ENCODE results near the gene KRT36.

- TF ChIP-seq, protein P1, sequence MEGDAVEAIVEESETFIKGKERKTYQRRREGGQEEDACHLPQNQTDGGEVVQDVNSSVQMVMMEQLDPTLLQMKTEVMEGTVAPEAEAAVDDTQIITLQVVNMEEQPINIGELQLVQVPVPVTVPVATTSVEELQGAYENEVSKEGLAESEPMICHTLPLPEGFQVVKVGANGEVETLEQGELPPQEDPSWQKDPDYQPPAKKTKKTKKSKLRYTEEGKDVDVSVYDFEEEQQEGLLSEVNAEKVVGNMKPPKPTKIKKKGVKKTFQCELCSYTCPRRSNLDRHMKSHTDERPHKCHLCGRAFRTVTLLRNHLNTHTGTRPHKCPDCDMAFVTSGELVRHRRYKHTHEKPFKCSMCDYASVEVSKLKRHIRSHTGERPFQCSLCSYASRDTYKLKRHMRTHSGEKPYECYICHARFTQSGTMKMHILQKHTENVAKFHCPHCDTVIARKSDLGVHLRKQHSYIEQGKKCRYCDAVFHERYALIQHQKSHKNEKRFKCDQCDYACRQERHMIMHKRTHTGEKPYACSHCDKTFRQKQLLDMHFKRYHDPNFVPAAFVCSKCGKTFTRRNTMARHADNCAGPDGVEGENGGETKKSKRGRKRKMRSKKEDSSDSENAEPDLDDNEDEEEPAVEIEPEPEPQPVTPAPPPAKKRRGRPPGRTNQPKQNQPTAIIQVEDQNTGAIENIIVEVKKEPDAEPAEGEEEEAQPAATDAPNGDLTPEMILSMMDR (IDR thresholded peaks at IDR 0.05 in 8 of 11, conservative IDR thresholded peaks at IDR 0.05 in 3 of 11), result no peak
- TF ChIP-seq POLR2AphosphoS5 (IDR thresholded peaks at IDR 0.05) (no peak), POLR2A (IDR thresholded peaks at IDR 0.05) (no peak)
Observed at GRCh38 chr17:41492771-41493170, 3.1 kb upstream of the KRT36 start.

Data from spleen (tissue), 7 donors.